Measurements from ENCODE around the gene PAX4. TPM values are rescaled to one million over a fixed set of nuclear protein-coding genes. Genes with fewer than 3 reads are reported as not detected.

PAX4 gene
- total RNA-seq, 1 donor from 2014 or later: not detected

GRCh38 chr7:127652333-127653248 lies 34.6 kb upstream of the PAX4 start:
- Histone ChIP-seq H3K79me2 (ENCODE audit: low read depth) (peaks cover 55% of the 10 kb centered on the region), H3K9me3 (ENCODE audit: low read depth) (no peaks in the 10 kb centered on the region), H3K36me3 (no peaks in the 10 kb centered on the region), H4K20me1 (ENCODE audit: low read depth) (peaks cover 53% of the 10 kb centered on the region), H3F3A (ENCODE audit: low read depth) (peaks cover 25% of the 10 kb centered on the region), H3K27me3 (no peaks in the 10 kb centered on the region), H3K9ac (peak overlapping the region; percentile 51), H3K4me2 (peak overlapping the region; percentile 100), H3K27ac (peak overlapping the region; percentile 53), H3K4me1 (peaks cover 38% of the 10 kb centered on the region), H3K4me3 (peak overlapping the region; percentile 88), H2AFZ (replicated peaks) (peak overlapping the region; percentile 78)
- TF ChIP-seq EZH2phosphoT487 (IDR thresholded peaks at IDR 0.05) (no peak), EZH2 (IDR thresholded peaks at IDR 0.05) (no peak)
- Mint-ChIP-seq H3K27ac (peak overlapping the region; percentile 98), H3K4me1 (peaks cover 26% of the 10 kb centered on the region), H3K4me3 (peak overlapping the region; percentile 98), H3K27me3 (ENCODE audit: insufficient read depth, low read depth) (no peaks in the 10 kb centered on the region), H3K36me3 (peaks cover 3% of the 10 kb centered on the region), H3K9me3 (no peaks in the 10 kb centered on the region)
- DNase-seq (ENCODE audit: low spot score): no peak

- no peak for TF ChIP-seq EZH2 (IDR thresholded peaks at IDR 0.05)
- TF ChIP-seq EZH2phosphoT487 (IDR thresholded peaks at IDR 0.05): no peak
- no peak for TF ChIP-seq CTCF (IDR thresholded peaks at IDR 0.05)
- peak within 1 kb of the TSS; percentile 78 for H2AFZ ChIP-seq (replicated peaks)
These were observed 33.8 kb upstream of the PAX4 start, which contains the start of gene SND1 for GRCh38 chr7:127651556-127652332. Gene SND1 (plus strand): TSS chr7:127652194. CDS start chr7:127652374, 180 bp downstream.

GRCh38 chr7:127650847-127651555 lies 33.1 kb upstream of the PAX4 start:
- Mint-ChIP-seq H3K4me1 (peaks cover 26% of the 10 kb centered on the region), H3K4me3 (peak overlapping the region; percentile 98)

More at GRCh38 chr7:127651556-127652332, 33.8 kb upstream of the PAX4 start, which contains the start of gene SND1:
- peak; percentile 99 for DNase-seq (ENCODE audit: low spot score)
- Histone ChIP-seq H3K27me3 (no peaks in the 10 kb centered on the region), H3K4me2 (peak within 1 kb of the TSS; percentile 100), H3K4me3 (peak within 1 kb of the TSS; percentile 88), H3K36me3 (no peaks in the 10 kb centered on the region), H3K9ac (peak within 1 kb of the TSS; percentile 51), H3K27ac (peak within 1 kb of the TSS; percentile 53), H3F3A (ENCODE audit: low read depth) (peaks cover 25% of the 10 kb centered on the region), H3K4me1 (peaks cover 38% of the 10 kb centered on the region), H3K79me2 (ENCODE audit: low read depth) (peaks cover 46% of the 10 kb centered on the region), H4K20me1 (ENCODE audit: low read depth) (peaks cover 45% of the 10 kb centered on the region), H3K9me3 (ENCODE audit: low read depth) (no peaks in the 10 kb centered on the region)
- Mint-ChIP-seq H3K27me3 (ENCODE audit: insufficient read depth, low read depth) (no peaks in the 10 kb centered on the region), H3K36me3 (no peaks in the 10 kb centered on the region), H3K27ac (peak within 1 kb of the TSS; percentile 98), H3K4me1 (peaks cover 26% of the 10 kb centered on the region), H3K9me3 (no peaks in the 10 kb centered on the region), H3K4me3 (peak within 1 kb of the TSS; percentile 98)

More at GRCh38 chr7:127650847-127651555, 33.1 kb upstream of the PAX4 start:
- Histone ChIP-seq H3K9me3 (ENCODE audit: low read depth) (no peaks in the 10 kb centered on the region), H3K36me3 (no peaks in the 10 kb centered on the region), H4K20me1 (ENCODE audit: low read depth) (peaks cover 38% of the 10 kb centered on the region), H3K4me3 (peak overlapping the region; percentile 88), H3K79me2 (ENCODE audit: low read depth) (peaks cover 39% of the 10 kb centered on the region), H3K4me1 (peaks cover 37% of the 10 kb centered on the region), H3F3A (ENCODE audit: low read depth) (peaks cover 25% of the 10 kb centered on the region), H3K27ac (no peak overlapping the region), H3K4me2 (peak overlapping the region; percentile 82), H3K9ac (peak overlapping the region; percentile 4), H3K27me3 (no peaks in the 10 kb centered on the region), H2AFZ (replicated peaks) (peak overlapping the region; percentile 77)
- DNase-seq (ENCODE audit: low spot score): peak; percentile 61
- Mint-ChIP-seq H3K27ac (peak overlapping the region; percentile 98), H3K36me3 (no peaks in the 10 kb centered on the region), H3K9me3 (no peaks in the 10 kb centered on the region), H3K27me3 (ENCODE audit: insufficient read depth, low read depth) (no peaks in the 10 kb centered on the region)
- TF ChIP-seq CTCF (IDR thresholded peaks at IDR 0.05): no peak
- no peak for TF ChIP-seq EZH2 (IDR thresholded peaks at IDR 0.05)
- no peak for TF ChIP-seq EZH2phosphoT487 (IDR thresholded peaks at IDR 0.05)

Data from neural progenitor cell (in vitro differentiated cells).